Panc1 (cell line): ENCODE measurements around the gene BCAP29. TPM values are rescaled to one million over a fixed set of nuclear protein-coding genes. Genes with fewer than 3 reads are reported as not detected.

Experiments
- ATAC-seq: fragments of 200-7000 bp; cut with Tn5 transposase; 2 replicates; pipeline ENCODE4 v1.9.1; 2020; ENCODE audit warnings: mild to moderate bottlenecking, moderate library complexity
- BruUV-seq: library from RNA; stranded (reverse); fragments of 400-500 nt; replicated peaks from 2 replicates; lab custom pipeline; 2021; lab: Mats Ljungman, UMichigan
- CTCF ChIA-PET: fragments of 300-600 bp; sonication (Branson Sonifier 250); formaldehyde crosslinking; loops from one replicate; lab custom pipeline; 2022; ENCODE audit warnings: antibody characterized with exemption; lab: Charles Lee
- POLR2A ChIA-PET: fragments of 300-600 bp; sonication (Branson Sonifier 250); formaldehyde crosslinking; loops from one replicate; lab custom pipeline; 2022; ENCODE audit warnings: antibody characterized with exemption; lab: Charles Lee
- DNase-seq: peaks from one replicate; pipeline ENCODE4 v3.0.0-alpha.2; 2010; ENCODE audit warnings: low read depth, low spot score
- H3K27ac ChIP-seq: 2 replicates; pipeline ENCODE4 v1.5.1; 2011; ENCODE audit warnings: mild to moderate bottlenecking, low read length, inconsistent platforms
- H3K27me3 ChIP-seq: fragments of 200-500 bp; sonication (Bioruptor generic); 2 replicates; pipeline ENCODE4 v1.6.0; 2014; ENCODE audit warnings: low read length, inconsistent platforms; ENCODE audit not compliant: control insufficient read depth, insufficient read depth
- H3K36me3 ChIP-seq: fragments of 200-500 bp; sonication (Bioruptor generic); 2 replicates; pipeline ENCODE4 v1.5.1; 2014; ENCODE audit warnings: inconsistent platforms, mild to moderate bottlenecking, low read length, moderate library complexity; ENCODE audit not compliant: control insufficient read depth, insufficient read depth
- H3K4me1 ChIP-seq: 2 replicates; pipeline ENCODE4 v1.5.1; 2011; ENCODE audit warnings: inconsistent platforms, mild to moderate bottlenecking, low read length, moderate library complexity; ENCODE audit not compliant: control insufficient read depth, insufficient read depth
- H3K4me3 ChIP-seq, 2 experiments: 2 replicates each; pipeline ENCODE4 v1.5.1; 2011 to 2012; ENCODE audit warnings: low read depth in 2 of 2, low read length in 2 of 2, mild to moderate bottlenecking in 2 of 2, inconsistent platforms in 1 of 2, moderate library complexity in 1 of 2
- H3K9me3 ChIP-seq: fragments of 200-500 bp; sonication (Bioruptor generic); 2 replicates; pipeline ENCODE4 v1.5.1; 2014; ENCODE audit warnings: low read depth, mild to moderate bottlenecking, inconsistent platforms, low read length, moderate library complexity; ENCODE audit not compliant: control insufficient read depth, insufficient read depth
- POLR2AphosphoS5 ChIP-seq: IDR thresholded peaks from 2 replicates; pipeline ENCODE4 v1.6.1; 2012; ENCODE audit warnings: mild to moderate bottlenecking, low read depth, low read length, moderate library complexity
- SIN3A ChIP-seq: IDR thresholded peaks from 2 replicates; pipeline ENCODE4 v1.6.1; 2012; ENCODE audit warnings: low read depth, mild to moderate bottlenecking, low read length, moderate library complexity, borderline replicate concordance; ENCODE audit not compliant: insufficient read depth
- TCF7L2 ChIP-seq: IDR thresholded peaks from 2 replicates; pipeline ENCODE4 v1.6.1; 2011; ENCODE audit warnings: mild to moderate bottlenecking, low read depth, low read length, inconsistent platforms
- in situ Hi-C: cut with HindIII; loops from 2 replicates; pipeline ENCODE4 v1.10.0; 2016; ENCODE audit warnings: low sequenced_read_pairs, low pct_unique_long_range_greater_than_20kb
- intact Hi-C: fragments of 100-400 bp; cut with micrococcal nuclease; formaldehyde crosslinking; loops from one replicate; pipeline ENCODE4 v1.10.0; 2022; ENCODE audit not compliant: unreplicated experiment
- total RNA-seq: library from RNA; stranded (reverse); gene quantifications from one replicate; pipeline ENCODE4 v1.2.1, GENCODE V29; 2021; ENCODE audit not compliant: unreplicated experiment
- TF ChIP-seq, protein P1 (sequence below), 2 experiments: IDR thresholded peaks; 2 replicates each; pipeline ENCODE4 v1.6.1; 2011 to 2012; ENCODE audit warnings: low read depth in 2 of 2, control low read depth in 1 of 2, low read length in 1 of 2, mild to moderate bottlenecking in 1 of 2, moderate library complexity in 1 of 2; ENCODE audit not compliant: insufficient read depth in 1 of 2
- TF ChIP-seq, protein P2 (sequence below): fragments of 450-650 bp; IDR thresholded peaks from 2 replicates; pipeline ENCODE4 v1.5.1; 2017; ENCODE audit warnings: mild to moderate bottlenecking

BCAP29 gene
- total RNA-seq, 1 experiment from 2014 or later = 71.7 TPM

DNA sequence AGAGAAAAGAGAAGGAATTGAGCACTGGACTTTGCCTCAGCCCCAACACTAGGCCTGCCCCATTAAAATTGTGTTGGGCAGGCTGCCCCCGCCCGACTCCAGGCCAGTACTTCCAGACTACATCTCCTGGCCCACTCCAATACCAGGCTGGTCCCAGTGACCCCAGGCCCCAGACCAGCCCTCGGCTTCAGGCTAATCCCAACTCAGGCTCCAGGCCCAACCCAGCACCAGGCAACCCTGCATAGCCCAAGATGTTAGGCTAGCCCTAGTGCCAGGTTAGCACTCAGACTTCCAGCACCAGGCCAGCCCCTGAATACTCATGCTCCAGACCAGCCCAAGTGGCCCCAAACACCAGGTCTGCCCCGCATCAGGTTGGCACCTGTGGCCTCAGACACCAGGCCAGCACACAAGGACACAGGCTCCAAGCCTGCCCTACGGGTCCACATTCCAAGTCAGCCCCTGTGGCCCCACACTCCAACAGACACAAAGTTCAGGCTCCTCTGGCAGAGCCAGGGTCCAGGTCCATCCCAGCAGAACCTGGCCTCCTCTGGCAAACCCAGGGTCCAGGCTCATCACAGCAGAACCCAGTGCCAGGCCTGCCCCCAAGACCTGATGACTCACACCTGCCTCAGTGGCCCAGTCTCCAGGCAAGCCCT is 36.6 kb upstream of the BCAP29 start:
- no peaks in the 10 kb centered on the region for H3K4me1 ChIP-seq
- ATAC-seq = no peak
- no peaks in the 10 kb centered on the region for H3K36me3 ChIP-seq
- TF ChIP-seq SIN3A = no peak
- TF ChIP-seq, protein P1, sequence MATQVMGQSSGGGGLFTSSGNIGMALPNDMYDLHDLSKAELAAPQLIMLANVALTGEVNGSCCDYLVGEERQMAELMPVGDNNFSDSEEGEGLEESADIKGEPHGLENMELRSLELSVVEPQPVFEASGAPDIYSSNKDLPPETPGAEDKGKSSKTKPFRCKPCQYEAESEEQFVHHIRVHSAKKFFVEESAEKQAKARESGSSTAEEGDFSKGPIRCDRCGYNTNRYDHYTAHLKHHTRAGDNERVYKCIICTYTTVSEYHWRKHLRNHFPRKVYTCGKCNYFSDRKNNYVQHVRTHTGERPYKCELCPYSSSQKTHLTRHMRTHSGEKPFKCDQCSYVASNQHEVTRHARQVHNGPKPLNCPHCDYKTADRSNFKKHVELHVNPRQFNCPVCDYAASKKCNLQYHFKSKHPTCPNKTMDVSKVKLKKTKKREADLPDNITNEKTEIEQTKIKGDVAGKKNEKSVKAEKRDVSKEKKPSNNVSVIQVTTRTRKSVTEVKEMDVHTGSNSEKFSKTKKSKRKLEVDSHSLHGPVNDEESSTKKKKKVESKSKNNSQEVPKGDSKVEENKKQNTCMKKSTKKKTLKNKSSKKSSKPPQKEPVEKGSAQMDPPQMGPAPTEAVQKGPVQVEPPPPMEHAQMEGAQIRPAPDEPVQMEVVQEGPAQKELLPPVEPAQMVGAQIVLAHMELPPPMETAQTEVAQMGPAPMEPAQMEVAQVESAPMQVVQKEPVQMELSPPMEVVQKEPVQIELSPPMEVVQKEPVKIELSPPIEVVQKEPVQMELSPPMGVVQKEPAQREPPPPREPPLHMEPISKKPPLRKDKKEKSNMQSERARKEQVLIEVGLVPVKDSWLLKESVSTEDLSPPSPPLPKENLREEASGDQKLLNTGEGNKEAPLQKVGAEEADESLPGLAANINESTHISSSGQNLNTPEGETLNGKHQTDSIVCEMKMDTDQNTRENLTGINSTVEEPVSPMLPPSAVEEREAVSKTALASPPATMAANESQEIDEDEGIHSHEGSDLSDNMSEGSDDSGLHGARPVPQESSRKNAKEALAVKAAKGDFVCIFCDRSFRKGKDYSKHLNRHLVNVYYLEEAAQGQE (IDR thresholded peaks at IDR 0.05; ENCODE audit: insufficient read depth in 1 of 2, low read depth in 2 of 2, low read length in 1 of 2) = no peak
- no peak for TF ChIP-seq TCF7L2
- no peak for TF ChIP-seq POLR2AphosphoS5
- TF ChIP-seq, protein P2, sequence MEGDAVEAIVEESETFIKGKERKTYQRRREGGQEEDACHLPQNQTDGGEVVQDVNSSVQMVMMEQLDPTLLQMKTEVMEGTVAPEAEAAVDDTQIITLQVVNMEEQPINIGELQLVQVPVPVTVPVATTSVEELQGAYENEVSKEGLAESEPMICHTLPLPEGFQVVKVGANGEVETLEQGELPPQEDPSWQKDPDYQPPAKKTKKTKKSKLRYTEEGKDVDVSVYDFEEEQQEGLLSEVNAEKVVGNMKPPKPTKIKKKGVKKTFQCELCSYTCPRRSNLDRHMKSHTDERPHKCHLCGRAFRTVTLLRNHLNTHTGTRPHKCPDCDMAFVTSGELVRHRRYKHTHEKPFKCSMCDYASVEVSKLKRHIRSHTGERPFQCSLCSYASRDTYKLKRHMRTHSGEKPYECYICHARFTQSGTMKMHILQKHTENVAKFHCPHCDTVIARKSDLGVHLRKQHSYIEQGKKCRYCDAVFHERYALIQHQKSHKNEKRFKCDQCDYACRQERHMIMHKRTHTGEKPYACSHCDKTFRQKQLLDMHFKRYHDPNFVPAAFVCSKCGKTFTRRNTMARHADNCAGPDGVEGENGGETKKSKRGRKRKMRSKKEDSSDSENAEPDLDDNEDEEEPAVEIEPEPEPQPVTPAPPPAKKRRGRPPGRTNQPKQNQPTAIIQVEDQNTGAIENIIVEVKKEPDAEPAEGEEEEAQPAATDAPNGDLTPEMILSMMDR = no peak
- no peaks in the 10 kb centered on the region for H3K27me3 ChIP-seq
- ChIA-PET CTCF (no interaction called here), POLR2A (no interaction called here)
- no peak overlapping the region for H3K27ac ChIP-seq
- no peak overlapping the region for H3K4me3 ChIP-seq
- intact Hi-C loops (no loop called here), in situ Hi-C loops (no loop called here)
- no TSS peak for BruUV-seq
- no peaks in the 10 kb centered on the region for H3K9me3 ChIP-seq
- DNase-seq = no peak

DNA sequence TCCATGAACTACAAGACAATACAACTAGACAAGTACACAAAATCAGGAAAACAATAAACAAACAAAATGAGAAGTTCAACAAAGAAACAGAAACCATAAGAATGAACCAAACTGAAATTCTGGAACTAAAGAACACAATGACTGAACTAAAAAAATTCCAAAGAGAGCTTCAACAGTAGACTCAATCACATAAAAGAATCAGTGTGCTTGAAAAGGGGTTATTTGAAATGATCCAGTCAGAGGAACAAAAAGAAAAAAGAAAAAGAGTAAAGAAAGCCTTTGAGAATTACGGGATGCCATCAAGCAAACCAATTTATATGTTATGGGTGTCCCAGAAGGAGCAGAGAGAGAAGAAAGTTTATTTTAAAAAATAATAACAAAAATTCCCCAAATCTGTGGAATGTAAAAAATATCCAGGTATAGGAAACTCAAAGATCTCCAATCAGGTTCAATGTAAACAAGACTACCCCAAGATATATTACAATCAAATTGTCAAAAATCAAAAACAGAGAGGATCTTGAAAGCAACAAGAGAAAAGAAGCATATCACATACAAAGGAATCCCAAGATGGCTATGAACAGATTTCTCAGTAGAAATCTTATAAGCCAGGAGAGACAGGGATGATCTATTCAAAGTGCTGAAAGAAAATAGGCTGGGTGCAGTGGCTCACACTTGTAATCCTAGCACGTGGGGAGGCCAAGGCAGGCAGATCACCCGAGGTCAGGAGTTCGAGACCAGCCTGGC is 35.0 kb upstream of the BCAP29 start:
- no peaks in the 10 kb centered on the region for H3K9me3 ChIP-seq
- no peaks in the 10 kb centered on the region for H3K4me1 ChIP-seq
- POLR2A ChIA-PET = no interaction called here
- in situ Hi-C loops = no loop called here
- BruUV-seq = no TSS peak
- TF ChIP-seq, protein P2 = no peak
- TF ChIP-seq TCF7L2 (no peak), POLR2AphosphoS5 (no peak), SIN3A (no peak)
- TF ChIP-seq, protein P1 (IDR thresholded peaks at IDR 0.05; ENCODE audit: insufficient read depth in 1 of 2, low read depth in 2 of 2, low read length in 1 of 2) = no peak
- DNase-seq (no peak), ATAC-seq (no peak)
- intact Hi-C loops = no loop called here
- no peaks in the 10 kb centered on the region for H3K27me3 ChIP-seq
- CTCF ChIA-PET = no interaction called here
- no peak overlapping the region for H3K4me3 ChIP-seq
- no peak overlapping the region for H3K27ac ChIP-seq
- H3K36me3 ChIP-seq = no peaks in the 10 kb centered on the region
